Lower lobe of right lung (tissue), 2 donors: ENCODE measurements around the gene FGD5. TPM values are rescaled to one million over a fixed set of nuclear protein-coding genes. Genes with fewer than 3 reads are reported as not detected.

Source experiments
- ATAC-seq, 2 donors: fragments of 200-7000 bp; cut with Tn5 transposase; one replicate each; pipeline ENCODE4 v1.9.1; 2020 to 2022; ENCODE audit warnings: mild to moderate bottlenecking in 2 of 2, moderate library complexity in 2 of 2
- DNase-seq: peaks from one replicate; pipeline ENCODE4 v3.0.0-alpha.2; 2020
- H3K27ac ChIP-seq: fragments of 200-600 bp; one replicate; pipeline ENCODE4 v1.8.0; 2022
- H3K27me3 ChIP-seq: fragments of 200-600 bp; one replicate; pipeline ENCODE4 v1.8.0; 2022; ENCODE audit warnings: low read depth
- H3K36me3 ChIP-seq: fragments of 200-600 bp; one replicate; pipeline ENCODE4 v1.8.0; 2022; ENCODE audit warnings: mild to moderate bottlenecking
- H3K4me1 ChIP-seq: fragments of 200-600 bp; one replicate; pipeline ENCODE4 v1.8.0; 2022
- H3K4me3 ChIP-seq: fragments of 200-600 bp; one replicate; pipeline ENCODE4 v1.8.0; 2022; ENCODE audit warnings: mild to moderate bottlenecking
- H3K9me3 ChIP-seq: fragments of 200-600 bp; one replicate; pipeline ENCODE4 v1.8.0; 2022
- CTCF ChIP-seq: fragments of 200-600 bp; IDR thresholded peaks from one replicate; pipeline ENCODE4 v1.8.0; 2022; ENCODE audit warnings: antibody characterized with exemption, mild to moderate bottlenecking
- intact Hi-C: fragments of 100-400 bp; cut with DNase I; formaldehyde crosslinking; loops from one replicate; pipeline ENCODE4 v1.11.0; 2022
- total RNA-seq: library from RNA; stranded (reverse); fragmentation: NEBNext Ultra II Directional; extraction: Animal tissue kit (Norgen Biotek cat#: 25700); gene quantifications from one replicate; pipeline ENCODE4 v1.2.1, GENCODE V29; 2021
- donor health status: DM: no; HTN: yes; CAD: no; lungs with severe emphysema.

FGD5 gene
- total RNA-seq, 1 donor from 2014 or later: 85.0 TPM

GRCh38 chr3:14884665-14885064 lies 65.9 kb downstream of the FGD5 start:
- intact Hi-C loops: no loop called here
- TF ChIP-seq CTCF: no peak

GRCh38 chr3:14885307-14885706 lies 66.5 kb downstream of the FGD5 start:
- TF ChIP-seq CTCF: no peak
- Histone ChIP-seq H3K9me3 (no peaks in the 10 kb centered on the region), H3K27ac (no peak overlapping the region), H3K36me3 (peaks cover 12% of the 10 kb centered on the region), H3K4me3 (no peak overlapping the region), H3K4me1 (peaks cover 10% of the 10 kb centered on the region), H3K27me3 (no peaks in the 10 kb centered on the region)
- no peak for DNase-seq
- intact Hi-C loops: no loop called here
- ATAC-seq: no peak

More at GRCh38 chr3:14884665-14885064, 65.9 kb downstream of the FGD5 start:
- Histone ChIP-seq H3K27ac (no peak overlapping the region), H3K27me3 (no peaks in the 10 kb centered on the region), H3K4me3 (no peak overlapping the region), H3K36me3 (peaks cover 12% of the 10 kb centered on the region), H3K4me1 (peaks cover 16% of the 10 kb centered on the region), H3K9me3 (no peaks in the 10 kb centered on the region)
- DNase-seq: no peak
- no peak for ATAC-seq

GRCh38 chr3:14886101-14886500 lies 67.3 kb downstream of the FGD5 start:
- intact Hi-C loops: no loop called here
- ATAC-seq (no peak), DNase-seq (no peak)
- peaks cover 11% of the 10 kb centered on the region for H3K36me3 ChIP-seq
- H3K4me1 ChIP-seq: peaks cover 12% of the 10 kb centered on the region
- H3K27me3 ChIP-seq: no peaks in the 10 kb centered on the region
- no peak overlapping the region for H3K4me3 ChIP-seq
- H3K9me3 ChIP-seq: no peaks in the 10 kb centered on the region
- no peak for TF ChIP-seq CTCF
- no peak overlapping the region for H3K27ac ChIP-seq

GRCh38 chr3:14889205-14889604 lies 70.4 kb downstream of the FGD5 start:
- DNase-seq (no peak), ATAC-seq (no peak)
- Histone ChIP-seq H3K27ac (no peak overlapping the region), H3K36me3 (no peaks in the 10 kb centered on the region), H3K27me3 (no peaks in the 10 kb centered on the region), H3K4me1 (peaks cover 17% of the 10 kb centered on the region), H3K9me3 (no peaks in the 10 kb centered on the region), H3K4me3 (no peak overlapping the region)
- TF ChIP-seq CTCF: no peak
- intact Hi-C loops: no loop called here

- no peak for ATAC-seq
- no peak for DNase-seq
- H3K36me3 ChIP-seq: no peaks in the 10 kb centered on the region
- H3K4me3 ChIP-seq: no peak overlapping the region
- H3K4me1 ChIP-seq: peaks cover 17% of the 10 kb centered on the region
- no peak overlapping the region for H3K27ac ChIP-seq
- intact Hi-C loops: no loop called here
- H3K27me3 ChIP-seq: no peaks in the 10 kb centered on the region
- H3K9me3 ChIP-seq: no peaks in the 10 kb centered on the region
- no peak for TF ChIP-seq CTCF
Observed at GRCh38 chr3:14889943-14890342, 71.2 kb downstream of the FGD5 start.

GRCh38 chr3:14890476-14890875 lies 71.7 kb downstream of the FGD5 start:
- Histone ChIP-seq H3K4me3 (no peak overlapping the region), H3K4me1 (peaks cover 17% of the 10 kb centered on the region), H3K27ac (no peak overlapping the region), H3K9me3 (no peaks in the 10 kb centered on the region), H3K27me3 (no peaks in the 10 kb centered on the region), H3K36me3 (no peaks in the 10 kb centered on the region)
- TF ChIP-seq CTCF: no peak
- intact Hi-C loops: no loop called here
- no peak for DNase-seq
- ATAC-seq: no peak
